Measurements from ENCODE around the gene RAP1GAP2.

DNA sequence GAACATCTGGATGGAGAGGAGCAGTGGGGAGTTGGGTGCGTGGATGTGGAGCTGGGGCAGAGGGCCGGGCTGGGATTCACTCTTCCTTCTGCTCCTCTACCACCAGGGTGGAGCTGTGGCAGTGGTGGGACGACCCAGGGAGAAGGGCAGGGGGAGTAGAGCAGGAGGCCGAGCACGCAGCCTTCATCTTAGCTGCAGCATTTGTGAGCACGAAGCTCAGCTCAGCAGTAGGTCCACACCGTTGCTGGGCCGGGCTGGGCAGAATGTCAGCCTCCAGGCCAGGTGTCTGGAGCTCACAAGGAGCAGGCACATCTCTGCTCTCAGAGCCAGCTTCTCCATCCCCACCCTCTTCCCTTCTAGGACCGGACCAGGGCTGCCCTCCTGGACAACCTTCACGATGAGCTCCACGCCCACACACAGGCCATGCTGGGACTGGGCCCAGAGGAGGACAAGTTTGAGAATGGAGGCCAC is 211.4 kb downstream of the RAP1GAP2 start:
- TF ChIP-seq RARB (CRISPR knock-in tag; IDR thresholded peaks at IDR 0.05) (no peak), ISL1 (CRISPR knock-in tag; IDR thresholded peaks at IDR 0.05) (no peak), BACH2 (CRISPR knock-in tag; IDR thresholded peaks at IDR 0.05; ENCODE audit: borderline replicate concordance) (no peak), ZFP3 (CRISPR knock-in tag; IDR thresholded peaks at IDR 0.05) (no peak), PPARA (CRISPR knock-in tag; IDR thresholded peaks at IDR 0.05; ENCODE audit: borderline replicate concordance) (no peak), TCF4 (CRISPR knock-in tag; IDR thresholded peaks at IDR 0.05; ENCODE audit: borderline replicate concordance) (no peak), ARNTL (CRISPR knock-in tag; IDR thresholded peaks at IDR 0.05; ENCODE audit: borderline replicate concordance, low read depth) (no peak), ZNF70 (CRISPR knock-in tag; IDR thresholded peaks at IDR 0.05) (no peak), ZNF8 (CRISPR knock-in tag; IDR thresholded peaks at IDR 0.05) (no peak), OSR1 (CRISPR knock-in tag; IDR thresholded peaks at IDR 0.05) (no peak), ZNF565 (CRISPR knock-in tag; conservative IDR thresholded peaks at IDR 0.05; ENCODE audit: low read depth) (no peak)
- TF ChIP-seq, protein P1, sequence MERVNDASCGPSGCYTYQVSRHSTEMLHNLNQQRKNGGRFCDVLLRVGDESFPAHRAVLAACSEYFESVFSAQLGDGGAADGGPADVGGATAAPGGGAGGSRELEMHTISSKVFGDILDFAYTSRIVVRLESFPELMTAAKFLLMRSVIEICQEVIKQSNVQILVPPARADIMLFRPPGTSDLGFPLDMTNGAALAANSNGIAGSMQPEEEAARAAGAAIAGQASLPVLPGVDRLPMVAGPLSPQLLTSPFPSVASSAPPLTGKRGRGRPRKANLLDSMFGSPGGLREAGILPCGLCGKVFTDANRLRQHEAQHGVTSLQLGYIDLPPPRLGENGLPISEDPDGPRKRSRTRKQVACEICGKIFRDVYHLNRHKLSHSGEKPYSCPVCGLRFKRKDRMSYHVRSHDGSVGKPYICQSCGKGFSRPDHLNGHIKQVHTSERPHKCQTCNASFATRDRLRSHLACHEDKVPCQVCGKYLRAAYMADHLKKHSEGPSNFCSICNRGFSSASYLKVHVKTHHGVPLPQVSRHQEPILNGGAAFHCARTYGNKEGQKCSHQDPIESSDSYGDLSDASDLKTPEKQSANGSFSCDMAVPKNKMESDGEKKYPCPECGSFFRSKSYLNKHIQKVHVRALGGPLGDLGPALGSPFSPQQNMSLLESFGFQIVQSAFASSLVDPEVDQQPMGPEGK (CRISPR knock-in tag; IDR thresholded peaks at IDR 0.05; ENCODE audit: borderline replicate concordance) = no peak
- TF ChIP-seq, protein P2, sequence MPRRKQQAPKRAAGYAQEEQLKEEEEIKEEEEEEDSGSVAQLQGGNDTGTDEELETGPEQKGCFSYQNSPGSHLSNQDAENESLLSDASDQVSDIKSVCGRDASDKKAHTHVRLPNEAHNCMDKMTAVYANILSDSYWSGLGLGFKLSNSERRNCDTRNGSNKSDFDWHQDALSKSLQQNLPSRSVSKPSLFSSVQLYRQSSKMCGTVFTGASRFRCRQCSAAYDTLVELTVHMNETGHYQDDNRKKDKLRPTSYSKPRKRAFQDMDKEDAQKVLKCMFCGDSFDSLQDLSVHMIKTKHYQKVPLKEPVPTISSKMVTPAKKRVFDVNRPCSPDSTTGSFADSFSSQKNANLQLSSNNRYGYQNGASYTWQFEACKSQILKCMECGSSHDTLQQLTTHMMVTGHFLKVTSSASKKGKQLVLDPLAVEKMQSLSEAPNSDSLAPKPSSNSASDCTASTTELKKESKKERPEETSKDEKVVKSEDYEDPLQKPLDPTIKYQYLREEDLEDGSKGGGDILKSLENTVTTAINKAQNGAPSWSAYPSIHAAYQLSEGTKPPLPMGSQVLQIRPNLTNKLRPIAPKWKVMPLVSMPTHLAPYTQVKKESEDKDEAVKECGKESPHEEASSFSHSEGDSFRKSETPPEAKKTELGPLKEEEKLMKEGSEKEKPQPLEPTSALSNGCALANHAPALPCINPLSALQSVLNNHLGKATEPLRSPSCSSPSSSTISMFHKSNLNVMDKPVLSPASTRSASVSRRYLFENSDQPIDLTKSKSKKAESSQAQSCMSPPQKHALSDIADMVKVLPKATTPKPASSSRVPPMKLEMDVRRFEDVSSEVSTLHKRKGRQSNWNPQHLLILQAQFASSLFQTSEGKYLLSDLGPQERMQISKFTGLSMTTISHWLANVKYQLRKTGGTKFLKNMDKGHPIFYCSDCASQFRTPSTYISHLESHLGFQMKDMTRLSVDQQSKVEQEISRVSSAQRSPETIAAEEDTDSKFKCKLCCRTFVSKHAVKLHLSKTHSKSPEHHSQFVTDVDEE (CRISPR knock-in tag; IDR thresholded peaks at IDR 0.05) = no peak
- TF ChIP-seq, protein P3, sequence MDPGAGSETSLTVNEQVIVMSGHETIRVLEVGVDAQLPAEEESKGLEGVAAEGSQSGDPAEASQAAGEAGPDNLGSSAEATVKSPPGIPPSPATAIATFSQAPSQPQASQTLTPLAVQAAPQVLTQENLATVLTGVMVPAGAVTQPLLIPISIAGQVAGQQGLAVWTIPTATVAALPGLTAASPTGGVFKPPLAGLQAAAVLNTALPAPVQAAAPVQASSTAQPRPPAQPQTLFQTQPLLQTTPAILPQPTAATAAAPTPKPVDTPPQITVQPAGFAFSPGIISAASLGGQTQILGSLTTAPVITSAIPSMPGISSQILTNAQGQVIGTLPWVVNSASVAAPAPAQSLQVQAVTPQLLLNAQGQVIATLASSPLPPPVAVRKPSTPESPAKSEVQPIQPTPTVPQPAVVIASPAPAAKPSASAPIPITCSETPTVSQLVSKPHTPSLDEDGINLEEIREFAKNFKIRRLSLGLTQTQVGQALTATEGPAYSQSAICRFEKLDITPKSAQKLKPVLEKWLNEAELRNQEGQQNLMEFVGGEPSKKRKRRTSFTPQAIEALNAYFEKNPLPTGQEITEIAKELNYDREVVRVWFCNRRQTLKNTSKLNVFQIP (CRISPR knock-in tag; IDR thresholded peaks at IDR 0.05; ENCODE audit: borderline replicate concordance, low read depth) = no peak
